ENCODE measurements around the gene LYSMD2. TPM values are rescaled to one million over a fixed set of nuclear protein-coding genes. Genes with fewer than 3 reads are reported as not detected.
"Not testable (repeated sequence)": the region's sequence is repeated elsewhere in the genome, so short reads cannot be mapped to it uniquely, and the experiment has no call there.

LYSMD2 gene
- 25.7 and 26.1 TPM in 2 replicates for total RNA-seq

- intact Hi-C loops (cut with micrococcal nuclease): loop anchor here (1.0 to 10.0 kb wide), 6 partner anchors 235 to 1473 kb away; partner anchors contain the start of genes AP4E1, ARPP19, HDC and LEO1
Observed at GRCh38 chr15:51737522-51738305, at the start of gene LYSMD2. Gene LYSMD2, minus strand, starts transcription at chr15:51737655. Its CDS starts 33 bp downstream, at chr15:51737622.

- intact Hi-C loops (cut with micrococcal nuclease): not testable (repeated sequence)
Observed at GRCh38 chr15:51787130-51787529, 49.7 kb upstream of the LYSMD2 start.

- intact Hi-C loops (cut with micrococcal nuclease): no loop called here
Observed at GRCh38 chr15:51783967-51784366, 46.5 kb upstream of the LYSMD2 start.

- intact Hi-C loops (cut with micrococcal nuclease): loop anchor here (1.0 kb wide), 1 partner anchor 358 kb away; no protein-coding TSS in a partner anchor
Observed at GRCh38 chr15:51782357-51782896, 45.0 kb upstream of the LYSMD2 start.

- intact Hi-C loops (cut with micrococcal nuclease): no loop called here
Observed at GRCh38 chr15:51781506-51781905, 44.1 kb upstream of the LYSMD2 start.

GRCh38 chr15:51780636-51781035 lies 43.2 kb upstream of the LYSMD2 start:
- intact Hi-C loops (cut with micrococcal nuclease): no loop called here

- intact Hi-C loops (cut with micrococcal nuclease): loop anchor here (1.0 to 10.0 kb wide), 7 partner anchors 42 to 614 kb away; partner anchors contain the start of gene DMXL2
Observed at GRCh38 chr15:51776952-51777569, 39.6 kb upstream of the LYSMD2 start.

GRCh38 chr15:51775967-51776816 lies 38.7 kb upstream of the LYSMD2 start:
- intact Hi-C loops (cut with micrococcal nuclease): loop anchor here (1.0 to 10.0 kb wide), 7 partner anchors 41 to 613 kb away; partner anchors contain the start of gene DMXL2

GRCh38 chr15:51774916-51775315 lies 37.5 kb upstream of the LYSMD2 start:
- intact Hi-C loops (cut with micrococcal nuclease): loop anchor here (10.0 kb wide), 1 partner anchor 240 kb away; no protein-coding TSS in a partner anchor

GRCh38 chr15:51771773-51772172 lies 34.3 kb upstream of the LYSMD2 start:
- intact Hi-C loops (cut with micrococcal nuclease): loop anchor here (10.0 kb wide), 1 partner anchor 237 kb away; no protein-coding TSS in a partner anchor

GRCh38 chr15:51770902-51771301 lies 33.4 kb upstream of the LYSMD2 start:
- intact Hi-C loops (cut with micrococcal nuclease): loop anchor here (10.0 kb wide), 1 partner anchor 236 kb away; no protein-coding TSS in a partner anchor

- intact Hi-C loops (cut with micrococcal nuclease): no loop called here
Observed at GRCh38 chr15:51768018-51768417, 30.6 kb upstream of the LYSMD2 start.

- intact Hi-C loops (cut with micrococcal nuclease): no loop called here
Observed at GRCh38 chr15:51766341-51766740, 28.9 kb upstream of the LYSMD2 start.

GRCh38 chr15:51765751-51766150 lies 28.3 kb upstream of the LYSMD2 start:
- intact Hi-C loops (cut with micrococcal nuclease): no loop called here

GRCh38 chr15:51760805-51761204 lies 23.4 kb upstream of the LYSMD2 start:
- intact Hi-C loops (cut with micrococcal nuclease): no loop called here

GRCh38 chr15:51759557-51760070 lies 22.2 kb upstream of the LYSMD2 start:
- intact Hi-C loops (cut with micrococcal nuclease): no loop called here

- intact Hi-C loops (cut with micrococcal nuclease): no loop called here
Observed at GRCh38 chr15:51758645-51759044, 21.2 kb upstream of the LYSMD2 start.

- intact Hi-C loops (cut with micrococcal nuclease): no loop called here
Observed at GRCh38 chr15:51757450-51757849, 20.0 kb upstream of the LYSMD2 start.

- intact Hi-C loops (cut with micrococcal nuclease): no loop called here
Observed at GRCh38 chr15:51756482-51756881, 19.0 kb upstream of the LYSMD2 start.

GRCh38 chr15:51755790-51756189 lies 18.3 kb upstream of the LYSMD2 start:
- intact Hi-C loops (cut with micrococcal nuclease): no loop called here

- intact Hi-C loops (cut with micrococcal nuclease): loop anchor here (5.0 kb wide), 1 partner anchor 73 kb away; the partner anchor contains the start of gene TMOD3
Observed at GRCh38 chr15:51754267-51754666, 16.8 kb upstream of the LYSMD2 start.

Data from T-helper 1 cell treated with Interleukin-12 subunit alpha and Interleukin-12 subunit beta and Interleukin-4 antibody, amounts not matched to agents 30 ng/mL and 1 ng/mL, for 36 hours (primary cell).